ENCODE results near the gene S100A10.

Gene S100A10

GRCh38 chr1:152039461-152039860 lies 45.8 kb upstream of the S100A10 start:
- H2AFZ ChIP-seq (ENCODE audit: low read depth, low read length): no peak overlapping the region
- ATAC-seq (ENCODE audit: insufficient read depth, low read depth) (no peak), DNase-seq (no peak)
- H3K36me3 ChIP-seq (ENCODE audit: insufficient read depth, low read length): no peaks in the 10 kb centered on the region; the same call in 1 of the 2 replicates
- H3K9me3 ChIP-seq (ENCODE audit: insufficient read depth, low read length, severe bottlenecking): no peaks in the 10 kb centered on the region
- no peak overlapping the region for H3K9ac ChIP-seq (ENCODE audit: low read depth, low read length)
- H3K79me2 ChIP-seq (ENCODE audit: insufficient read depth, low read length): peaks cover 20% of the 10 kb centered on the region
- H3K4me2 ChIP-seq (ENCODE audit: insufficient read depth, low read length): no peak overlapping the region
- peaks cover 24% of the 10 kb centered on the region for H3K4me1 ChIP-seq (ENCODE audit: insufficient read depth, low read length)
- H3K27me3 ChIP-seq (ENCODE audit: insufficient read depth, low read length, poor library complexity): no peaks in the 10 kb centered on the region
- TF ChIP-seq EZH2 (IDR thresholded peaks at IDR 0.05; ENCODE audit: borderline replicate concordance, low read depth, low read length, severe bottlenecking): no peak
- TF ChIP-seq, protein P1, sequence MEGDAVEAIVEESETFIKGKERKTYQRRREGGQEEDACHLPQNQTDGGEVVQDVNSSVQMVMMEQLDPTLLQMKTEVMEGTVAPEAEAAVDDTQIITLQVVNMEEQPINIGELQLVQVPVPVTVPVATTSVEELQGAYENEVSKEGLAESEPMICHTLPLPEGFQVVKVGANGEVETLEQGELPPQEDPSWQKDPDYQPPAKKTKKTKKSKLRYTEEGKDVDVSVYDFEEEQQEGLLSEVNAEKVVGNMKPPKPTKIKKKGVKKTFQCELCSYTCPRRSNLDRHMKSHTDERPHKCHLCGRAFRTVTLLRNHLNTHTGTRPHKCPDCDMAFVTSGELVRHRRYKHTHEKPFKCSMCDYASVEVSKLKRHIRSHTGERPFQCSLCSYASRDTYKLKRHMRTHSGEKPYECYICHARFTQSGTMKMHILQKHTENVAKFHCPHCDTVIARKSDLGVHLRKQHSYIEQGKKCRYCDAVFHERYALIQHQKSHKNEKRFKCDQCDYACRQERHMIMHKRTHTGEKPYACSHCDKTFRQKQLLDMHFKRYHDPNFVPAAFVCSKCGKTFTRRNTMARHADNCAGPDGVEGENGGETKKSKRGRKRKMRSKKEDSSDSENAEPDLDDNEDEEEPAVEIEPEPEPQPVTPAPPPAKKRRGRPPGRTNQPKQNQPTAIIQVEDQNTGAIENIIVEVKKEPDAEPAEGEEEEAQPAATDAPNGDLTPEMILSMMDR (IDR thresholded peaks at IDR 0.05; ENCODE audit: borderline replicate concordance, extremely low read depth, low read length, poor library complexity, severe bottlenecking): no peak
- no peaks in the 10 kb centered on the region for H4K20me1 ChIP-seq (ENCODE audit: insufficient read depth, low read length)
- H3K4me3 ChIP-seq (ENCODE audit: low read depth in 1 of 2, low read length in 2 of 2): no peak overlapping the region
- no peak overlapping the region for H3K27ac ChIP-seq (ENCODE audit: low read length)

GRCh38 chr1:152038871-152039270 lies 45.2 kb upstream of the S100A10 start:
- no peak overlapping the region for H3K4me3 ChIP-seq (ENCODE audit: low read depth in 1 of 2, low read length in 2 of 2)
- no peak for ATAC-seq (ENCODE audit: insufficient read depth, low read depth)
- peaks cover 25% of the 10 kb centered on the region for H3K79me2 ChIP-seq (ENCODE audit: insufficient read depth, low read length)
- peaks cover 30% of the 10 kb centered on the region for H3K4me1 ChIP-seq (ENCODE audit: insufficient read depth, low read length)
- peaks cover 3% of the 10 kb centered on the region for H3K36me3 ChIP-seq (ENCODE audit: insufficient read depth, low read length)
- H4K20me1 ChIP-seq (ENCODE audit: insufficient read depth, low read length): no peaks in the 10 kb centered on the region
- no peak overlapping the region; the same call in 1 of the 2 replicates for H3K27ac ChIP-seq (ENCODE audit: low read length)
- no peak overlapping the region for H3K9ac ChIP-seq (ENCODE audit: low read depth, low read length)
- no peak overlapping the region for H2AFZ ChIP-seq (ENCODE audit: low read depth, low read length)
- H3K4me2 ChIP-seq (ENCODE audit: insufficient read depth, low read length): no peak overlapping the region
- H3K27me3 ChIP-seq (ENCODE audit: insufficient read depth, low read length, poor library complexity): no peaks in the 10 kb centered on the region
- no peaks in the 10 kb centered on the region for H3K9me3 ChIP-seq (ENCODE audit: insufficient read depth, low read length, severe bottlenecking)
- TF ChIP-seq, protein P1 (IDR thresholded peaks at IDR 0.05; ENCODE audit: borderline replicate concordance, extremely low read depth, low read length, poor library complexity, severe bottlenecking): no peak
- no peak for TF ChIP-seq EZH2 (IDR thresholded peaks at IDR 0.05; ENCODE audit: borderline replicate concordance, low read depth, low read length, severe bottlenecking)
- no peak for DNase-seq

DNA sequence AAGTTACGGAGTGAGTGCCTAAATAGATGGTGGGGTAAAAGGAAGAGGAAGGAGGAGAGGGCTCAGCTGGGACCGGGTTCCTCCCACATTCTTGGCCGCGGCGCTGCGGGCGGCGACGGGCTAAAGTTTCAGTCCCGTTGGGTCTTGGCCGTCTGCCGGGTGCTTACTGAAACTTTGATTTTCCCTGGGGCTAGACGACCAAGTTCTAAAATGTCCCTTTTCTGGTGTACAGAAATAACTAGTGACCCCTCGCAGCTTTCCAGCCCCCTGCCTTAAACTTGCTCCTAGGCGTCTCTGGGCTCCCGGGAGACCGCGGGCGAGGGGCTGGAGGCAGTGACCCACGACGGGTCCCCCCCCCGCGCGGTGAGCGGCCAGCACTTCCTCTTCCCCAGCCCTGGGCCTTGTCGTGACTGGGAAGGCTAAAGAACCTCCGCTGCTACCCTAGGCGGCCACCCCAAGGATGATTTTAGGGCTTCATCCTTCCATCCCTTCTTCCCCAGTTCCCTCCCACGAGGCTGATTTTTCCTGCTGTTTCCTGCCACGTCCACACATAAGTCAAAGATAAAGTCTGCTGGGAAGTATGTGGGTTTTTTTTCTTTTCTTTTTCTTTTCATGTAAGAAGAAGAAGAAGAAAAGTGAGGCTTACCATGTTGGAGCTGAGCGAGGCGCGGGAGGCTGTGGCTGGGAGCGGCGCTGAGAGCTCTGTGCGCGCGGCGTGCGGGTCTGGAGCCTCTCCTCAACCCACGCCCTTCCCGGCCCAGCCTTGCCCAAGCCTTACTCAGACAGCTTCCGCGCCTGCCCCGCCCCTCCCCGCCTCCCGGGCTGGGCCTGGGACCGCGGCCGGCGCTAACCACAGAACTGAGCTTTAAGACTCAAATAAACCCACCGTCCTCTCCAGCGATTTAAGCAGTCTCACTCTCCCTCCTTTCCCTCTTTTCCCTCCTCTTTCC lies 42.9 kb upstream of the S100A10 start, which contains the start of gene S100A11:
Gene S100A11 (minus strand): TSS at position 738 of the 950 bp plus-strand sequence. CDS start 89 bp downstream, at position 649.
- no peaks in the 10 kb centered on the region for H3K27me3 ChIP-seq (ENCODE audit: insufficient read depth, low read length, poor library complexity)
- peaks cover 46% of the 10 kb centered on the region for H3K4me1 ChIP-seq (ENCODE audit: insufficient read depth, low read length)
- H2AFZ ChIP-seq (ENCODE audit: low read depth, low read length): peak within 1 kb of the TSS; percentile 54
- H3K4me3 ChIP-seq (ENCODE audit: low read depth in 1 of 2, low read length in 2 of 2): peak within 1 kb of the TSS; percentile 77 to 90
- peaks cover 38% of the 10 kb centered on the region for H3K79me2 ChIP-seq (ENCODE audit: insufficient read depth, low read length)
- DNase-seq (peak; percentile 88), ATAC-seq (ENCODE audit: insufficient read depth, low read depth) (peak; percentile 73)
- peak within 1 kb of the TSS; percentile 93 for H3K27ac ChIP-seq (ENCODE audit: low read length)
- peak within 1 kb of the TSS; percentile 86 for H3K9ac ChIP-seq (ENCODE audit: low read depth, low read length)
- H3K36me3 ChIP-seq (ENCODE audit: insufficient read depth, low read length): peaks cover 26% of the 10 kb centered on the region
- H4K20me1 ChIP-seq (ENCODE audit: insufficient read depth, low read length): no peaks in the 10 kb centered on the region
- H3K9me3 ChIP-seq (ENCODE audit: insufficient read depth, low read length, severe bottlenecking): no peaks in the 10 kb centered on the region
- TF ChIP-seq, protein P1 (IDR thresholded peaks at IDR 0.05; ENCODE audit: borderline replicate concordance, extremely low read depth, low read length, poor library complexity, severe bottlenecking): peak; percentile 6
- no peak for TF ChIP-seq EZH2 (IDR thresholded peaks at IDR 0.05; ENCODE audit: borderline replicate concordance, low read depth, low read length, severe bottlenecking)
- H3K4me2 ChIP-seq (ENCODE audit: insufficient read depth, low read length): peak within 1 kb of the TSS; percentile 69
